IPS-11a (cell line): ENCODE data around the gene TMEM272.
"Not testable (repeated sequence)": the region's sequence is repeated elsewhere in the genome, so short reads cannot be mapped to it uniquely, and the experiment has no call there.

Experiments
- H3K4me3 ChIP-seq: one replicate; pipeline ENCODE4 v1.5.1; 2013; ENCODE audit warnings: low read depth, low read length, control low read depth

TMEM272 gene

GRCh38 chr13:51825681-51826254 lies 19.2 kb downstream of the TMEM272 start:
- H3K4me3 ChIP-seq = no peak overlapping the region

DNA sequence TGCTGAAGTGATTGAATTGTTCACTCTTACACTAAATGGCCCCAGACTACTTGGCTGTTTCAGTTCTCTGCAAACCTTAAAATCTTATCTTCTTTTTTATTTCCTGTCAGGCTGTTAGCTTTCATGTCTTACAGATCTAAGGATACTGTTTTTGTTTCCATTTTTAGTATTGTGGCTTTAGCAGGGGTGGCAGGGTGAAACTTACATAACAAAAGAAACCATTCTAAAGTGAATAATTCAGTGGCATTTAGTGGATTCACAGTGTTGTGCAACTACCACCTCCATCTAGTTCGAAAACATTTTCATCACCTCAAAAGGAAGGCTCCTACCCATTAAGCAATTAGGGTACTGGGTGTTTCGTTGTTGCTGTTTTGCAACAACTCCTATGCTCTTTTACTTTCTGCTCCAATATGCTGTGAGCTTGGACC lies 19.8 kb downstream of the TMEM272 start:
- no peak overlapping the region for H3K4me3 ChIP-seq

- H3K4me3 ChIP-seq = not testable (repeated sequence)
These were observed 20.3 kb downstream of the TMEM272 start for GRCh38 chr13:51824712-51825111.

- no peak overlapping the region for H3K4me3 ChIP-seq
These were observed 21.1 kb downstream of the TMEM272 start for GRCh38 chr13:51823863-51824262.

GRCh38 chr13:51823359-51823758 lies 21.6 kb downstream of the TMEM272 start:
- H3K4me3 ChIP-seq = no peak overlapping the region

DNA sequence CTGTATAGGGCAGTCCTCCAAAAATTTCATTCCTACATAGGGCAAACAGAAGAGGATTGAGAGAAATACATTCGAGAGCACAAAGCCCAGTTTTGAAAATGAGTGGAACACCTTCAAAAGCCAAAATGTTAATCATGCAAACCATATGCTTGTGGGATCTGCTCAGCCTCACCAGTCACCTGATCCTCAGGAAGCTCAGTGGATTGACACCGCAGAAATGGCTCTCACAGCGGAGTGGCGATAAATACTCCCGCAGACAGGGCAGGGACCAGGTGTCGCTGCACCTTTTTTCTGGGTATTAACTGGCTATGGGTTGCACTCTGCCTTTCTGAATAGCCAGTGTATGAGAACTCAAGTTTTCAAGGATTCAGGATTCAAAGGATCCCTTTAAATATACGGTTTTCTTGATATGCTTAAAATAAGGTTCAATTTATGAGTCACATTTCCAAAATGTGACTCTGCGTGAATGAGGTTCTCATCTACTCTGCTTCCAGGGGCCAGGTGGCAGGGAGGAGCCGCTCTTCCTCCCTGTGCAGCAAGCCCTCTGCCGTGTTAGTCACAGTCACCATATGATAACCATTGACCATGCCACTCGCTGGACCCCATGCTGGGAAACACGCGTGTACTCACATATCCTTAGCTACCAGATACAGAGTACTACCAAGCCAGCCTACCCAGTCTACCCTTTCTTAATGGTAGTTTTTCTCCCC lies 22.7 kb downstream of the TMEM272 start:
- H3K4me3 ChIP-seq = no peak overlapping the region

GRCh38 chr13:51821606-51822005 lies 23.4 kb downstream of the TMEM272 start:
- no peak overlapping the region for H3K4me3 ChIP-seq

- H3K4me3 ChIP-seq = no peak overlapping the region
These were observed 24.9 kb downstream of the TMEM272 start for GRCh38 chr13:51820016-51820597.

DNA sequence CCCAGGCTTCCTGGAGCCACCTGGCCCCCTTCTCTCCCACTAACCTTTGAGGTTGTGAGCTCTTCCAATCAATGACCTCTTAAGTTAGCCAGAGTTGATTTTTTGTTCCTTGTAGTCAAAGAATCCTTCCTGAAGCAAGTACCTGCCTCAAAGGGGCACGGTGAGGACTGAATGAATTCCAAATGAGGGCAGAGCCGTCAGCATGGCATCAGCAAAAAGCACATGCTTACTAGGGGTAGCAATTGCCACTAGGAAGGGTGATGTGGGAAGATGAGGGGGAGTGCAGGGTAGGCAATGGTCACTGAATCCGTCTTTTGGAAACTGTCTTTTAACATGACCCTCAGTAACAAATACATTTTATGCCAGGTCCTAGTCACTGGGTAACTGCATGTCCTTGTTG lies 25.4 kb downstream of the TMEM272 start:
- H3K4me3 ChIP-seq = no peak overlapping the region

DNA sequence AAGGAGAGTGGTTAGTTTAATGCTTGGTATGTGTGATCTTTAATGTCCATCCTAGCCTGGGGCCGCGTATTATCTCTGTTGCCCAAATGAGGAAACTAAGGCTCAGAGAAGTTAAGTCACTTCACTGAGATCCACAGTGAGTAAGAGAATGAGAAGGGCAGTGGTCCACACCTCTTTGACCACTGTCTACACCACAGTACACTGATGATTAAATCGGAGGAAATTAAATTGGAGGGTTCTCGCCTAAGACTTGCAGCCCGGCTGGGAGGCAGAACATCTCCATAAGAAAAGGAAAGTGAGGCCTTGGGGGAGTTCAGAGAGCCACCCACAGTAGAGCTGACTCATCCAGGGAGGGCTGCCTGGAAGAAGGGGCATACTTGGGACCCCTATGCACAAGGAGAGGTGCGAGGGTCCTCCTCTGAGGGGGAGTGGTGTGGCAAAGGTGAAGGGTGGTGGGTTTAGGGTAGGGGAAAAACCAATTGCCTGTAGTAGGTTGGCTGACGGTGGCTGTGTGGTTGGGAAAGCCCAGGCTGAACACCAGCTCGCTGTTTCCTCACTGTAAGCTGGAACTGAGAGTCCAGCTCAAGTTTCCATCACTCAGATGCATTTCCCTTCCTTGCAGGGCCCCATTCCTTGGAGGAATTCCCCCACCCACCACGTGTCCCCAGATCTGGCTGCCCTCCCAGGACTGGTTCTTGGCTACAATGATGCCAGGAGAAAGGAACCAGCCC lies 26.0 kb downstream of the TMEM272 start:
- no peak overlapping the region for H3K4me3 ChIP-seq

DNA sequence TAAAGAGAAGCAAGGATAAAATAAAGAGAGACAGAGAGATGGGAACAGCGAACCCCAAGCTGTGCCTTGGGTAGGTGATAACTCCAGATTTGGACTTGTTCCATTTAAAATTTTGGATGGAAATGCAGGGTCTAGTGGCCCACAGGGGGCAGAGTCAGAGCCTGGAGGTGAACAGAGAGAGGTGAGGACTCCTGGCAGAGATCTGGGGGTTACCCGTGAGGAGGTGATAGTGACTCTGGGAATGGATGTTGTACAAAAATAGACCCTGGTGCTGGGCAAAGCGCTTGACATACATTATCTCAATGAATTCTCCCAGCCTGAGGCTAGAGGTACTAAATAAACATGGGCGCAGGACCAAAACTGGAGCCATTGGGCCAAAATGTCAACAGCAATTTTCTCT lies 26.7 kb downstream of the TMEM272 start:
- no peak overlapping the region for H3K4me3 ChIP-seq

- H3K4me3 ChIP-seq = no peak overlapping the region
These were observed 27.3 kb downstream of the TMEM272 start for GRCh38 chr13:51817717-51818116.

DNA sequence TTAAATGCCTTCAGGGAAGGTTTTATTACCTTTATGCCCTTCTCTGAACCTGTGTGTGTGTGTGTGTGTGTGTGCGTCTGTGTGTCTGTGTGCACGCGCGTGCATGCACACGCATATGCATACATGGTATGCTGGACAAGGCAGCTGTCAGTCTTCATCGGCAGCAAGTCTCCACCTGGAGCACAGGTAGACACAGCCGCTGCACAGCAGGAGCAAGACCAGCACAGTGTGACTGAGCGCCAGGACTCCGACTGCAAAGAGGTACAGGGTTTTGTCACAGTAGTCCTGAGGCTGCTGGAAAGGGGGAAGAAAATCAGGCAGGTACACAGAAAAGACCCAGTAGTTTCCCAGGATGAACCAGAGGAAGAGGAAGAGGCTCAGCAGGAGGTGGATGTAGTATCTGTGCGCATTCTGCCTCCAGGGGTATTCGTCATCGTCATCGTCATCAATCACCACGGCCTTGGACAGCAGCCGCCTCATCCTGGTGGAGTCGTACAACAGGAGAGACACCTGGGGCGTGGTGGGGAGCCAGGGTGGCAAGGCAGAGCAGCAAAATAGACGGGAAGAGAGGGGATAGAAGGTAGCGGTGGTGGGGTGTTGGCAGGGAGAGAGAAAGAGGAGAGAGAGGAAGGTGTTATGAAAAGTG lies 28.2 kb downstream of the TMEM272 start:
- H3K4me3 ChIP-seq = no peak overlapping the region

DNA sequence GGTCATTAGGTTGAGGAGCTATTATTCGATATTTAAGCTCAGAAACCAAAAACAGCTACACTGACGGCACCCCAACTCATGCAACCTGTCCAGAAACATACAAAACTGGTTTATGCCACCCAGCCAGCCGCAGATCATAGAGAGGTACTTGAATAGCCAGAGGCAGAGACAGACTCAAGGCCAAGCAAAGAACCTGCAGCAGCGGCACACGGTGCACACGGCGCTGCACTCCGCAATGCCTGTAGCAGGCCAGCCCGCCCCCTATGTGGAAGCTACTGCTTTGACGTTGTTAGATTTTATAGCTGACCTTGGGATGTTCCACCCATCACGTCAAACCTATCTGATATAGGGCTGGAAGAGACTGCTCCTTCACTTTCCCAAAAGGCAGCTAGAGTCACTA lies 29.1 kb downstream of the TMEM272 start:
- H3K4me3 ChIP-seq = no peak overlapping the region

- H3K4me3 ChIP-seq = no peak overlapping the region
These were observed 29.9 kb downstream of the TMEM272 start for GRCh38 chr13:51814825-51815650.

GRCh38 chr13:51814071-51814470 lies 30.9 kb downstream of the TMEM272 start:
- H3K4me3 ChIP-seq = no peak overlapping the region

DNA sequence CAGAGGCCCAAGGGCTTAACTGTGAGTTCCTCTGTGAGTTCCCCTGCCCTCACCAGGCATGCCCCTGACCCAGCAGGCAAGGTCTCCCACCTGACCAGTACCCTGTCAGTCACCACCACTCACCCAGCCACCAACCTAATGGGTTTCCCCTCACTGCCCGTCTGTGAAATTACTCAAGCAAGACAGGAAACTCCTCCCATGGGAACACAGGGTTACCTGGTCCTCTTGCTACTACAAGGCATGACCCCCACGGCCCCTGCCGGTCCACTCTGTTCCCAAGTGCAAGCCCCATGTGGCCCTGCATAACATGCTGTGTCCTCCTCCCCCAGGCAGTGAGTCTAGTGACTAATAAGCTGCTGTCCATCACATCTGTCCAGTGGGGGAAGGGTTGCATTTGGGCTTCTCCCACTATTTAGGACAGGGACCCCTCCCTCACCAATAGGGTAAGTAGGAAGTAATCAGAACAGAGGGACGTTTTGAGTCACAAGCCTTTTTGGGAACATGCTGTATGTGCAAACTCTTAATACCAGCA lies 33.0 kb downstream of the TMEM272 start:
- no peak overlapping the region for H3K4me3 ChIP-seq

DNA sequence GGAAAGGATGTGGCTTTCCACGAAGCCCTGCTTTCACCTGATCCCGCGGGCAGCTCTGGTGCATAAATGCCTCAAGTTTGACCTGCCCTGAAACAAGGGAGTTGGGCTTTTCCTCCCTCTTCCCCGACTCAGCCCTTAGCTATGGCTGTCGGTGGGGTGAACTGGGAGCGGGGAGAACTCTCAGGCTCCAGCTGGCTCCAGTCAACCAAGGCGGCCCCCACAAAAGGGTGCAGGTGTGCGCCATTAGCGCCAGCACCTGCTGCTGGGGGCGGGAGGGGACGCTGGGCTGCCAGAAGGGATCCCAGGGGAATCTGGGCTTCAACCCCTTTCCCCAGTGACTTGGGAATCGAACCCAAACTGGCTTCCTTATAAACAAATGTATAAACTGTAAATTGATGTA lies 33.9 kb downstream of the TMEM272 start:
- no peak overlapping the region for H3K4me3 ChIP-seq

GRCh38 chr13:51808811-51809210 lies 36.2 kb downstream of the TMEM272 start:
- H3K4me3 ChIP-seq = no peak overlapping the region

DNA sequence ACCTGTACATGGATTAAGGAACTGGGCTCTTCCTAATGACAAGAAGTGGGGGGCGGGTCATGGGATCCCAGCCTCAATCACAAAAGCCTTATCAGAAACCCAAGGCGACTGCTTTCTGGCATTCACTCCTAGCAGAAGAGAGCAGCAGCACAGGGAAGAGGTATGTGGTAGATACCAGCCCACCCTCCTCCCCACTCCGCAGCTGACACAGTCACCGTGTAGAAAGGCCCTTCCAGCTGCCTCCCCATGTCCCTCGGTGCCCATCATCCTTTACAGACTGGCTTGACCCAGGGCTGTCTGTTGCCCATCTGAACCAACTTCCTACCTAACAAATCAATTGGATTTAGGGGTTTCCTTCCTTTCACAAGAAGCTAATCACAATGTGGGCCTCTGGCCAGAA lies 37.9 kb downstream of the TMEM272 start:
- no peak overlapping the region for H3K4me3 ChIP-seq
